Upper lobe of left lung (tissue), 6 donors: ENCODE results near the gene FAM168A. TPM values are rescaled to one million over a fixed set of nuclear protein-coding genes. Genes with fewer than 3 reads are reported as not detected.

Source experiments
- ATAC-seq, 2 donors: fragments of 200-7000 bp; cut with Tn5 transposase; one replicate each; pipeline ENCODE4 v1.9.1; 2022; ENCODE audit warnings: mild to moderate bottlenecking in 2 of 2, moderate library complexity in 2 of 2; ENCODE audit not compliant: low FRiP score in 2 of 2
- DNase-seq, 2 donors: peaks; one replicate each; pipeline ENCODE4 v3.0.0-alpha.2; 2019 to 2020
- H3K27ac ChIP-seq, 4 donors: fragments of 200-600 bp; sonication (generic); one replicate each; pipeline ENCODE4 v1.5.1; 2016 to 2019
- H3K27me3 ChIP-seq, 4 donors: fragments of 200-600 bp; sonication (generic); one replicate each; pipeline ENCODE4 v1.5.1; 2017 to 2019
- H3K36me3 ChIP-seq, 4 donors: fragments of 200-600 bp; sonication (generic); one replicate each; pipeline ENCODE4 v1.5.1; 2016 to 2019
- H3K4me1 ChIP-seq, 4 donors: fragments of 200-600 bp; sonication (generic); one replicate each; pipeline ENCODE4 v1.5.1; 2018 to 2019
- H3K4me3 ChIP-seq, 4 donors: fragments of 200-600 bp; sonication (generic); one replicate each; pipeline ENCODE4 v1.5.1; 2017 to 2019; ENCODE audit warnings: mild to moderate bottlenecking in 2 of 4, moderate library complexity in 1 of 4
- H3K9me3 ChIP-seq, 4 donors: fragments of 200-600 bp; sonication (generic); one replicate each; pipeline ENCODE4 v1.5.1; 2018 to 2019
- EP300 ChIP-seq, 4 donors: sonication (generic); formaldehyde crosslinking; IDR thresholded peaks; one replicate each; pipeline ENCODE4 v1.5.1; 2017; ENCODE audit warnings: antibody characterized with exemption in 4 of 4, control low read depth in 2 of 4
- POLR2A ChIP-seq, 4 donors: fragments of 450-650 bp; IDR thresholded peaks; one replicate each; pipeline ENCODE4 v1.5.1; 2016 to 2017; ENCODE audit warnings: antibody characterized with exemption in 4 of 4, mild to moderate bottlenecking in 2 of 4
- POLR2AphosphoS5 ChIP-seq, 2 donors: sonication (generic); formaldehyde crosslinking; IDR thresholded peaks; one replicate each; pipeline ENCODE4 v1.5.1; 2017; ENCODE audit warnings: antibody characterized with exemption in 2 of 2
- WGBS, 2 donors: methylation state at CpG; one replicate each; pipeline ENCODE4 v1.1.5; 2017 to 2018; 5-methylcytosine and 5-hydroxymethylcytosine counted together
- total RNA-seq, 6 donors: library from RNA; depleted of rRNA in 4 of 6; stranded (reverse); fragments of >200 nt in 4 of 6; gene quantifications; one replicate each; pipeline versions ENCODE4 v1.1.0 to v1.2.1, GENCODE V29; 2016 to 2021
- TF ChIP-seq, protein P1 (sequence below), 6 experiments: fragments of 450-650 bp in 4 of 6; fragments of 200-600 bp in 2 of 6; sonication (generic) in 2 of 6; IDR thresholded peaks; one replicate each; pipeline ENCODE4 v1.5.1; 2016 to 2019; ENCODE audit warnings: antibody characterized with exemption in 6 of 6
- donor health status: DM: no; HTN: no; CAD: no; lungs with moderate emphysema.
- donor health status: DM: no; HTN: yes; CAD: no; lungs with severe emphysema.

The FAM168A gene
- total RNA-seq, 6 donors from 2014 or later = 15.7 to 30.7 (median 24.1) TPM

DNA sequence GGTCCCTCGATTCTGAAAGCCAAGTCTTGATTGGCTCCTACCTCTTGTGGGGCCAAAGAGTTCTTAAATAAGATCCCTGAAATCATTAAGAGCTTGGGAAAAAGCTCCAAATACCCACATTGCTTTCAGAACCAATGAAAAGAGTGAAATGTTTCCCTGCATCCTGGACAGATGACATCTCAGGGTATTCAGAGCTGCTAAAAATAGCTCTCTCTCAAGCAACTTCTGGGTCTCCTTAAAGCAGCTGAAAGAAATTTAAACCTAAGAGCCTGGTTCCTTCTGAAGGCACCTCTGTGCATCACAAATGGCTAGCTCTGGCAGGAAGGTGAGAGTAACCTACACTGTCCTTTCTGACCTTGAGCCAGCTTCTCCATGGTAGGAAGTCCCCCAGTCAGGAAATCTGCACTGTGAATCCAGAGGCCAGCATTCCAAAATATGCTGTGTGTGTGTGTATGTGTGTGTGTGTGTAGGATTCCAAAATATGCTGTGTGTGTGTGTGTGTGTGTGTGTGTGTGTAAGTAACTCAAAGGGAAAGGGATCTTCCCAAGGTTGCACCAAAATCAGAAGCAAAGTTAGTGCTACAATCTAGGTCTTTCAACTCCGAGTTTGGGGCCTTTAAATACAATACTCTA, 171.6 kb downstream of the FAM168A start:
- peaks cover 0 to 3% (median 0%) of the 10 kb centered on the region in 4 donors for H3K4me1 ChIP-seq
- ATAC-seq = no peak
- H3K27ac ChIP-seq = no peak overlapping the region
- H3K36me3 ChIP-seq = peaks cover 0 to 3% (median 0%) of the 10 kb centered on the region in 4 donors
- TF ChIP-seq POLR2A (IDR thresholded peaks at IDR 0.05) = no peak
- TF ChIP-seq, protein P1, sequence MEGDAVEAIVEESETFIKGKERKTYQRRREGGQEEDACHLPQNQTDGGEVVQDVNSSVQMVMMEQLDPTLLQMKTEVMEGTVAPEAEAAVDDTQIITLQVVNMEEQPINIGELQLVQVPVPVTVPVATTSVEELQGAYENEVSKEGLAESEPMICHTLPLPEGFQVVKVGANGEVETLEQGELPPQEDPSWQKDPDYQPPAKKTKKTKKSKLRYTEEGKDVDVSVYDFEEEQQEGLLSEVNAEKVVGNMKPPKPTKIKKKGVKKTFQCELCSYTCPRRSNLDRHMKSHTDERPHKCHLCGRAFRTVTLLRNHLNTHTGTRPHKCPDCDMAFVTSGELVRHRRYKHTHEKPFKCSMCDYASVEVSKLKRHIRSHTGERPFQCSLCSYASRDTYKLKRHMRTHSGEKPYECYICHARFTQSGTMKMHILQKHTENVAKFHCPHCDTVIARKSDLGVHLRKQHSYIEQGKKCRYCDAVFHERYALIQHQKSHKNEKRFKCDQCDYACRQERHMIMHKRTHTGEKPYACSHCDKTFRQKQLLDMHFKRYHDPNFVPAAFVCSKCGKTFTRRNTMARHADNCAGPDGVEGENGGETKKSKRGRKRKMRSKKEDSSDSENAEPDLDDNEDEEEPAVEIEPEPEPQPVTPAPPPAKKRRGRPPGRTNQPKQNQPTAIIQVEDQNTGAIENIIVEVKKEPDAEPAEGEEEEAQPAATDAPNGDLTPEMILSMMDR (IDR thresholded peaks at IDR 0.05) = no peak
- no peak for TF ChIP-seq EP300 (IDR thresholded peaks at IDR 0.05)
- no peak for TF ChIP-seq POLR2AphosphoS5 (IDR thresholded peaks at IDR 0.05)
- H3K4me3 ChIP-seq = no peak overlapping the region
- no peaks in the 10 kb centered on the region for H3K27me3 ChIP-seq
- no peak for DNase-seq
- WGBS, 2 donors = 85 to 89% methylated on average over 2 of the region's 2 CpGs
- no peaks in the 10 kb centered on the region for H3K9me3 ChIP-seq

DNA sequence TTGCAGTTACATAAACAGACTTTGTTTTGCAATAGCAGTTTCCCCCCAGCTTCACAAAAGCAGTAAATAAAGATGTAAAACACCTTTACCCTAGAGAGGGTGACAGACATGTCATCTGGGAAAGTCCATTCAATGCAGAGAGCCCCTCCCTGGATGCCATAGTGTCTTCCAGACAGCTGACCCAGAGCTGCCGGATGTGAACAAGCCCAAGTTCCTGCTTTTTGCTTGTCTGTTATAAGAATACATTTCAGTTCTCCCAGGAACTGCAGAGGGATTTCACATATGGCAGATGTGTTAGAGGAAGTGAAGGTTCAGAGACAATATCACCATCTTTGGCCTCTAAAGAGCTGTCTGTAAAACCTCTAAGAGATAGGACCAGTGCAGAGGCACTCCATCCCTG, 172.8 kb downstream of the FAM168A start:
- Histone ChIP-seq H3K27ac (peak overlapping the region in 2 of 4 donors; percentile 43 to 46), H3K27me3 (no peaks in the 10 kb centered on the region), H3K4me1 (peaks cover 0 to 3% (median 0%) of the 10 kb centered on the region in 4 donors), H3K36me3 (no peaks in the 10 kb centered on the region), H3K9me3 (no peaks in the 10 kb centered on the region), H3K4me3 (no peak overlapping the region)
- WGBS, 2 donors = 63 to 76% methylated on average over 1 of the region's 1 CpG
- peak; percentile 74 to 76 for ATAC-seq
- DNase-seq = peak in 1 of 2 donors; percentile 58
- TF ChIP-seq, protein P1 (IDR thresholded peaks at IDR 0.05) = no peak
- TF ChIP-seq POLR2AphosphoS5 (IDR thresholded peaks at IDR 0.05) (no peak), EP300 (IDR thresholded peaks at IDR 0.05) (no peak), POLR2A (IDR thresholded peaks at IDR 0.05) (no peak)

DNA sequence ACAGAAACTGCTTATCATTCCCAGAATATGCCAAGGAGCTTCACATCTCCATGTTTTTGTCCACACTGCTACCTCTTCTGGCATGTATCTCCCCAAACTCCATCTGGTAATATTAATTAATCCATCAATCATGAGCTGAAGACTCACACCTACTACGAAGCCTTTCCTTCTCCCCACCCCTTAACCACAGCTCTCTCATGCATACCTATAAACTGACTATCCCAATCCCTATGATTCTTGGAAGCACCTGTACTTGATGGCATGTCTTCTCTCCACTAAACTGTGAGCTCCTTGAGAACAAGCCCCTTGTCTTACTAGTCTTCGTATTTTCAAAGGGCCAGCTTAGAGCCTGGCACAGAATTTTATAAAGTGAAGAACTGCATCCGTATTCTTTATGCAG, 174.4 kb downstream of the FAM168A start:
- peaks cover 0 to 10% (median 2%) of the 10 kb centered on the region in 4 donors for H3K36me3 ChIP-seq
- DNase-seq (no peak), ATAC-seq (no peak)
- no peaks in the 10 kb centered on the region for H3K27me3 ChIP-seq
- TF ChIP-seq EP300 (IDR thresholded peaks at IDR 0.05) (no peak), POLR2AphosphoS5 (IDR thresholded peaks at IDR 0.05) (no peak), POLR2A (IDR thresholded peaks at IDR 0.05) (no peak)
- TF ChIP-seq, protein P1 (IDR thresholded peaks at IDR 0.05) = no peak
- WGBS, 2 donors = 94 to 100% methylated on average over 3 of the region's 3 CpGs
- H3K4me1 ChIP-seq = peaks cover 0 to 3% (median 0%) of the 10 kb centered on the region in 4 donors
- no peak overlapping the region for H3K4me3 ChIP-seq
- no peak overlapping the region for H3K27ac ChIP-seq
- no peaks in the 10 kb centered on the region for H3K9me3 ChIP-seq

DNA sequence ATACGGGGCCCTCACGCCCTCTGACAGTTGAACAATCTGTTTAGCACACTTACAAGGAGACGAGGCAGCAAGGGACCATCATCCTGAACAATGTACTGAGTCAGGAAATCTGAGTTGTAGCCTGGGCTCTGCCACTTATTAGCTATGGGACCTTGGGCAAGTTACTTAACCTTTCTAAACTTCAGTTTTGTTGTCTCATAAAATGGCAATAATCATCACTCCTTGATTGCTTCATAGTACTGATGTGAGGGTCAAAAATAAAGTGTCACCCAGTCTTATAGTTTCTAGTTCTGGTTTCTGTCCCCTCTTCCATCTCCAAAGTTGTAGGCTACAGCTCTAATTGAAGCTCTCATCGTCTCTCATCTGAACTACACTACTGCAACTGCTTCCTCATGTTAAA, 175.0 kb downstream of the FAM168A start:
- DNase-seq (no peak), ATAC-seq (no peak)
- Histone ChIP-seq H3K9me3 (no peaks in the 10 kb centered on the region), H3K4me1 (peaks cover 0 to 3% (median 0%) of the 10 kb centered on the region in 4 donors), H3K36me3 (peaks cover 0 to 16% (median 2%) of the 10 kb centered on the region in 4 donors), H3K4me3 (no peak overlapping the region), H3K27ac (no peak overlapping the region), H3K27me3 (no peaks in the 10 kb centered on the region)
- TF ChIP-seq, protein P1 (IDR thresholded peaks at IDR 0.05) = no peak
- TF ChIP-seq EP300 (IDR thresholded peaks at IDR 0.05) (no peak), POLR2A (IDR thresholded peaks at IDR 0.05) (no peak), POLR2AphosphoS5 (IDR thresholded peaks at IDR 0.05) (no peak)
- WGBS, 2 donors = 86 to 91% methylated on average over 4 of the region's 4 CpGs

DNA sequence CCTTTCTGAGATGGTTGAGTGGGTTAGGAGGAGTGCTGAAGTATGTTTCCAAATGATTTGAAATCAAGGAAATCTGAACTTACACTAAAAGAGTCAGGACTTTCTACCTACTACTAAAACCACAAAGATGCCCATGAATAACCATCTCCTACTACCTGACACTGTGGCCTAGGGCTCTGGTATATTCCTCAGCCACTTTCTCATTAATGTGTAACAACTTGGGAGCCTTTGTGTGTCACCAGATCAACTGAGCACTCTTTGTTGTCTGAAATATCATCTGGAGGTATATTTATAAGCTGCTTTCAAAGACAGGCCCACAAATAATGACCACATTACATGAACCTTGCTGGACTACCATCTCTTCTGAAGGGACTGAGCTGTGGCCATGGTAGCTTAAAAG, 177.8 kb downstream of the FAM168A start:
- H3K4me1 ChIP-seq = peaks cover 0 to 4% (median 0%) of the 10 kb centered on the region in 4 donors
- TF ChIP-seq, protein P1 (IDR thresholded peaks at IDR 0.05) = no peak
- TF ChIP-seq EP300 (IDR thresholded peaks at IDR 0.05) = no peak
- TF ChIP-seq POLR2A (IDR thresholded peaks at IDR 0.05) = no peak
- no peak for TF ChIP-seq POLR2AphosphoS5 (IDR thresholded peaks at IDR 0.05)
- no peaks in the 10 kb centered on the region for H3K9me3 ChIP-seq
- DNase-seq = no peak
- no peak overlapping the region for H3K27ac ChIP-seq
- no peak overlapping the region for H3K4me3 ChIP-seq
- no peak for ATAC-seq
- H3K36me3 ChIP-seq = peaks cover 0 to 16% (median 2%) of the 10 kb centered on the region in 4 donors
- no peaks in the 10 kb centered on the region for H3K27me3 ChIP-seq
